ENCODE measurements around the gene DEDD.

DEDD gene

GRCh38 chr1:161139766-161140165 lies 7.3 kb upstream of the DEDD start:
- no peak for DNase-seq (ENCODE audit: low spot score)
- no peak overlapping the region for H3K27ac ChIP-seq
- H3K4me3 ChIP-seq: no peak overlapping the region
- TF ChIP-seq CTCF (IDR thresholded peaks at IDR 0.05): peak; percentile 29

GRCh38 chr1:161138431-161138830 lies 6.0 kb upstream of the DEDD start:
- no peak for TF ChIP-seq CTCF (IDR thresholded peaks at IDR 0.05)
- no peak overlapping the region for H3K4me3 ChIP-seq
- no peak overlapping the region for H3K27ac ChIP-seq

GRCh38 chr1:161137881-161138280 lies 5.4 kb upstream of the DEDD start:
- DNase-seq (ENCODE audit: low spot score): no peak
- no peak for TF ChIP-seq CTCF (IDR thresholded peaks at IDR 0.05)
- Histone ChIP-seq H3K4me3 (no peak overlapping the region), H3K27ac (no peak overlapping the region)

More at GRCh38 chr1:161138431-161138830, 6.0 kb upstream of the DEDD start:
- DNase-seq (ENCODE audit: low spot score): no peak

- Histone ChIP-seq H3K4me3 (peak overlapping the region; percentile 85), H3K27ac (peak overlapping the region; percentile 95 to 98)
- no peak for TF ChIP-seq CTCF (IDR thresholded peaks at IDR 0.05)
- DNase-seq (ENCODE audit: low spot score): no peak
Measured at GRCh38 chr1:161133220-161133740, 813 bp upstream of the DEDD start.

- DNase-seq (ENCODE audit: low spot score): peak; percentile 81
Measured at GRCh38 chr1:161131523-161132409, 701 bp downstream of the DEDD start.

GRCh38 chr1:161130266-161130665 lies 2.2 kb downstream of the DEDD start:
- no peak for DNase-seq (ENCODE audit: low spot score)
- peak overlapping the region; percentile 22 for H3K4me3 ChIP-seq
- no peak for TF ChIP-seq CTCF (IDR thresholded peaks at IDR 0.05)
- H3K27ac ChIP-seq: no peak overlapping the region

More at GRCh38 chr1:161131523-161132409, 701 bp downstream of the DEDD start:
- no peak for TF ChIP-seq CTCF (IDR thresholded peaks at IDR 0.05)
- Histone ChIP-seq H3K27ac (peak overlapping the region; percentile 95 to 98), H3K4me3 (peak overlapping the region; percentile 85)

All from coronary artery (tissue), 2 donors.